Skin of body (tissue), 2 donors: Measurements from ENCODE around the gene MLEC. TPM values are rescaled to one million over a fixed set of nuclear protein-coding genes. Genes with fewer than 3 reads are reported as not detected.
"Not testable (repeated sequence)": the region's sequence is repeated elsewhere in the genome, so short reads cannot be mapped to it uniquely, and the experiment has no call there.

Experiments
- DNase-seq: peaks from one replicate; lab custom pipeline; 2025; lab: John Stamatoyannopoulos, UW
- total RNA-seq: library from RNA; depleted of rRNA; stranded (reverse); fragments of >200 nt; gene quantifications from one replicate; pipeline ENCODE4 v1.2.3, GENCODE V29; 2014

Gene MLEC
- total RNA-seq, 1 donor from 2014 or later: 53.9 TPM

- no peak for DNase-seq
Observed at GRCh38 chr12:120662879-120663278, 24.1 kb upstream of the MLEC start.

- no peak for DNase-seq
Observed at GRCh38 chr12:120663741-120664140, 23.2 kb upstream of the MLEC start.

- no peak for DNase-seq
Observed at GRCh38 chr12:120666571-120667390, 20.2 kb upstream of the MLEC start.

- DNase-seq: no peak
Observed at GRCh38 chr12:120668091-120668867, 18.7 kb upstream of the MLEC start.

- DNase-seq: no peak
Observed at GRCh38 chr12:120668868-120669840, 17.8 kb upstream of the MLEC start.

- DNase-seq: not testable (repeated sequence)
Observed at GRCh38 chr12:120670237-120670636, 16.7 kb upstream of the MLEC start.

- DNase-seq: no peak
Observed at GRCh38 chr12:120670667-120671066, 16.3 kb upstream of the MLEC start.

GRCh38 chr12:120674097-120674636, 12.8 kb upstream of the MLEC start:
- DNase-seq: no peak

GRCh38 chr12:120677765-120678473, 9.0 kb upstream of the MLEC start:
- no peak for DNase-seq

- DNase-seq: no peak
Observed at GRCh38 chr12:120678572-120678971, 8.4 kb upstream of the MLEC start.

- no peak for DNase-seq
Observed at GRCh38 chr12:120680165-120680738, 6.7 kb upstream of the MLEC start.

- DNase-seq: no peak
Observed at GRCh38 chr12:120684523-120684932, 2.4 kb upstream of the MLEC start.

- no peak for DNase-seq
Observed at GRCh38 chr12:120685522-120685921, 1.4 kb upstream of the MLEC start.

GRCh38 chr12:120686151-120686689, 729 bp upstream of the MLEC start:
- peak; percentile 97 for DNase-seq

- DNase-seq: no peak
Observed at GRCh38 chr12:120687578-120688289, 785 bp downstream of the MLEC start.

- DNase-seq: no peak
Observed at GRCh38 chr12:120688527-120689071, 1.6 kb downstream of the MLEC start.

GRCh38 chr12:120689397-120690082, 2.6 kb downstream of the MLEC start:
- DNase-seq: no peak

- DNase-seq: no peak
Observed at GRCh38 chr12:120690083-120690450, 3.1 kb downstream of the MLEC start.
